HG02970 (cell line): ENCODE measurements around the gene MYO18A.

ENCODE experiments used
- ATAC-seq: cut with Tn5 transposase; IDR thresholded peaks from one replicate; pipeline ENCODE4 v1.9.1; 2021; ENCODE audit warnings: mild to moderate bottlenecking, moderate library complexity, moderate number of reproducible peaks; ENCODE audit not compliant: unreplicated experiment, low FRiP score

The MYO18A gene

GRCh38 chr17:29127840-29128239 is 52.4 kb downstream of the MYO18A start:
- ATAC-seq: no peak

GRCh38 chr17:29126268-29126930 is 53.8 kb downstream of the MYO18A start:
- ATAC-seq: no peak

GRCh38 chr17:29125651-29126050 is 54.5 kb downstream of the MYO18A start:
- no peak for ATAC-seq

GRCh38 chr17:29124925-29125273 is 55.3 kb downstream of the MYO18A start:
- ATAC-seq: no peak

GRCh38 chr17:29124135-29124924 is 55.9 kb downstream of the MYO18A start:
- ATAC-seq: no peak

GRCh38 chr17:29123111-29123510 is 57.1 kb downstream of the MYO18A start:
- ATAC-seq: no peak

- ATAC-seq: no peak
These were observed 58.8 kb downstream of the MYO18A start for GRCh38 chr17:29121442-29121841.

- ATAC-seq: no peak
These were observed 59.8 kb downstream of the MYO18A start for GRCh38 chr17:29120433-29120832.

- ATAC-seq: no peak
These were observed 60.9 kb downstream of the MYO18A start for GRCh38 chr17:29119265-29119664.

- no peak for ATAC-seq
These were observed 63.1 kb downstream of the MYO18A start for GRCh38 chr17:29116804-29117753.

GRCh38 chr17:29115961-29116803 is 64.0 kb downstream of the MYO18A start:
- no peak for ATAC-seq

GRCh38 chr17:29115435-29115834 is 64.8 kb downstream of the MYO18A start:
- ATAC-seq: no peak

- ATAC-seq: no peak
These were observed 66.1 kb downstream of the MYO18A start for GRCh38 chr17:29114141-29114540.

- ATAC-seq: no peak
These were observed 66.9 kb downstream of the MYO18A start for GRCh38 chr17:29113334-29113733.

GRCh38 chr17:29112771-29113295 is 67.4 kb downstream of the MYO18A start:
- no peak for ATAC-seq

GRCh38 chr17:29111816-29112499 is 68.2 kb downstream of the MYO18A start:
- ATAC-seq: no peak

- no peak for ATAC-seq
These were observed 69.8 kb downstream of the MYO18A start for GRCh38 chr17:29110372-29110757.

- no peak for ATAC-seq
These were observed 70.5 kb downstream of the MYO18A start for GRCh38 chr17:29109477-29110371.
